ENCODE measurements around the gene ACSF3.
"Not testable (repeated sequence)": the region's sequence is repeated elsewhere in the genome, so short reads cannot be mapped to it uniquely, and the experiment has no call there.

The ACSF3 gene

DNA sequence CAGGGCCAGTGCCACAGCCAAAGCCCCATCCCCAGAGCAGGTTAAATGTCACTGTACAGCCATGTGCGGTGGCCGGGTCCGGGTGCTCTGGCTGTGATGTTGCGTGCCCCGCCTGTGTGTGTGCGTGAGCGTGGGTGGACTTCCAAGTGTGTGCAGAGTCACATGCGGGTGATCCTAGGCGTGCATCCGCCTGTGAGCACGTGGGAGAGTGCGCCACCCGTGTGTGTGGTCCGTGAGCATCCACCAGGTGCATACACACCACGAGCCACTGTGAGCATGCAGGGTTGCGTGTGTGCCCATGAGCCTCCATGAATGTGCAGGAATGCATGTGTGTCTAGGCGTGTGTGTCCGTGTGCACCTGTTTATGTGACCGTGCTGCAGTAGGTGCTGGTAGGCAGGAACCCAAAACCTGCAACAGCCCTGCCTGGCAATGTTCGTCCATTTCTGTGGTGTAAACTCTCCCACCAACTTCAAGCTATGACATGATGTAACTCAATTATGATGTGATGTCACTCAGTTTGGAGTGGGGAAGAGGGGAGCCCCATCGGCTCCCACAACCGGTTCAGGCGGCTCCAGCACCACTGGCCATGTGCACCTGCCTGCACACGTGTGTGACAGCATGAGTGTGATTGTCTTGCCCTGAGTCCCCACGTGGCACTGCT is 37.6 kb upstream of the ACSF3 start:
- no peak for DNase-seq

- no peak for DNase-seq
These were observed 37.1 kb upstream of the ACSF3 start for GRCh38 chr16:89056592-89056991.

DNA sequence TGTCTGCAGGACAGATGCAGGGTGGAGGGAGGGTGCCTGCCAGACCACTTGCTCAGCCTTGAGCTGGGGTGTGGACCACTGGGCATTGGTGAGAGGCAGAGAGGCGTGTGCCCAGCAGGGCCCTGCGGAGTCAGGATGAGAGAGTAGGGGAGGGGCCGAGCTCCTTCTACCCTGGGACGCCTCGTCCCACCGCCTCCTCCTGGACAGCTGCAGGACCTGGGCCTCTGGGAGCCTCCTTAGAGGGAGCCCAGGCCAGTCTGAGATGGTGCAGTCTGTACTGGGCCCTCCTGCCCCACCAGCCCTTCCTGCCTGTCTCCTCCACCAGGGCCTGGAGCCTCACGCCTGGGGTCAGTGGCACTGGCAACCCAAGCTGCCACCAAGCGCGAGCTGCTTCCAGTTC is 35.9 kb upstream of the ACSF3 start:
- DNase-seq, result no peak

DNA sequence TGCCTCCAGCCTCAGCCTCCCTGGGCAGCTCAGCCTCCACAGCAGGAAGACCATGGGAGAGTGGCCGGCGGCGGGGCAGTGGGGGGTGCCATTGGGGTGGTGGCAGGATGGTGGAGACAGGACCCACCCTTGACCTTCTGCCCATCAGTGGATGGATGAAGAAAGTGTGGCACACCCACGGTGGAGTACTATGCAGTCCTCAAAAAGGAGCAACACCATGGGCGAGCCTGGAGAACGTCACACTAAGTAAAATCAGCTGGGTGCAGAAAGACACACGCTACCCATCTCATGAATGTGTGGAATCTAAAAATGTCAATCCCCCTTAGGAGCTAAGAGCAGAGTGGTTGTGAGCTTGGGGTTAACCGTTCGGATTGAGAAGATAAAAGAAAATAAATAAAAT is 34.8 kb upstream of the ACSF3 start:
- DNase-seq, result no peak

GRCh38 chr16:89060207-89060794 is 33.4 kb upstream of the ACSF3 start:
- DNase-seq, result no peak

GRCh38 chr16:89061086-89061485 is 32.6 kb upstream of the ACSF3 start:
- DNase-seq, result no peak

GRCh38 chr16:89061590-89062380 is 31.9 kb upstream of the ACSF3 start:
- DNase-seq, result no peak

- DNase-seq, result no peak
These were observed 31.0 kb upstream of the ACSF3 start for GRCh38 chr16:89062389-89063345.

- DNase-seq, result no peak
These were observed 29.8 kb upstream of the ACSF3 start for GRCh38 chr16:89063768-89064320.

DNA sequence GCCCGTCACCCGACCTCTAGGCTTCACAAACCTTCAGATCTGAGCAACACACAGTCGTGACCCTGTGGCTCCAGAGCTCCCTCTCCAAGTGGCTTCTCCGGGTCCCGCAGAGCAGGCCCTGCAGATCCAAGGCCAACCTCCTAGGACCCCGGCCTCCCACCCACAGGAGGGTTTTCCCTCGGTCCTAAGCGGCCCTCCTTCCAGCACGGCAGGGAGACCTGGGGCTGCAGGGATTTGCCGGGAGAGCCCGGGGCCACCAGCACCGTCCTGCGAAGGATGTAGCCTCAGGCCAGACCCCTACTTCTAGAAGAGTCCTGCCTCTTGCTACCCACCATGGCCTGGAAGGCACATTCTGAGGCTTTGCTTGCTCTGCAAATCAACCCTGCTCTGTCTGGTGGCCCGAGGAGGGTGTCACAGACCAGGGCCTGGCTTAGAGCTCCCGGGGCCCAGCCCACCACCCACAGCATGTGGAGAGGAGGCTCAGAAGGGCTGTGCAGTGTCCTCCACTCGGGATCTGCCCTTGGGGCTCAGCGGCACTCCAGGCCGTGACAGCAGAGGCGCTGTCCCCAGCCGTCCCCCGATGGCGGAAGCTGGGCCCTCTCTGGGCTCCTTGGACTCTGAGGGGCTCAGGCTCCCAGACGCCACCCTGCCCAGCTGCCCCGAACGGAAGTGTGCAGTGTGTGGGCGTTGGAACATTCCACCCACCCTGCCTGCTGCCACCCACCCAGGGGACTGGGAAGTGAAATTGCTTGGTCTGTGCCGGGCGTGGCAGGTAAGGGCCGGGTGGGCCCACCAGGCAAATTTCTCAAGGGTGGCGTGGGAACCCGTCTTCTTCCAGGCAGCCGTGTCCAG is 28.8 kb upstream of the ACSF3 start:
- DNase-seq, result no peak

GRCh38 chr16:89065458-89065822 is 28.2 kb upstream of the ACSF3 start:
- DNase-seq, result no peak

GRCh38 chr16:89066721-89067120 is 26.9 kb upstream of the ACSF3 start:
- no peak for DNase-seq

DNA sequence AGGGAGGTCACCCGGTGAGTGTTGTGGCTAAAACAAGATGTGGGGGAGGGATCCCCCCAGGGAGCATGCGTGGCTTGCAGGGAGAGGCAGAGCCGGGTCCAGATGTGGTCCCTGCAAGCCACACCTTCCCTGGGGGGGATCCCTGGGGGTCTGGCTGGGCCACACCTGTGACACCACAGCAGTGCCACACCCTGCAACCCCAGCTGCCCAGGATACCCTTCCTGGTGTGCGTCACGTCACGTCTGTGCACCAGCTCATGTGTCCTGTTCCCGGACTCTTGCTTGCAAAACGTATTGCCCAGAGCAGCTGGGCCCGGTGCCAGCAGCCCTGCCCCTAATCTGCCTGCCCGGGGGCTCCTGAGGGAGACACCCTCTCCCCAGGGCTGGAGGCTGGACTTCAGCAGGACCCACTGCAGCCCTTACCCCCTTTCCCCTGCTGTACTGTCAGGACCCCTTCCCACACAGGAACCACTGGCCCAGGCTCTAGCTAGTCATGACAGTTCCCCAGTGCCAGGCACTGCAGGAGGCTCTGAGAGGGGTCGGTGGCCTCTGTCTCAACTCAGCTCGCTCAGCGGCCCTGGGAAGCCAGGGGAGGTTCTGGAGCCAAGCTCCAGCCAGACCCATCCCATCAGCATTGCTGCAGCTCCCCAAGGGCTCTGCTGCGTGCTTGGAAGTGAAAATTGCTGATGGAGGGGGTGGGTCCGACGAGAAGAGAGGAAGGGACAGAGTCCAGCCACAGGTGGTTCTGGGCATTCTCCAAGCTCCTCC is 25.8 kb upstream of the ACSF3 start:
- no peak for DNase-seq

- DNase-seq, result not testable (repeated sequence)
These were observed 24.6 kb upstream of the ACSF3 start for GRCh38 chr16:89068814-89069616.

- no peak for DNase-seq
These were observed 23.7 kb upstream of the ACSF3 start for GRCh38 chr16:89069920-89070319.

DNA sequence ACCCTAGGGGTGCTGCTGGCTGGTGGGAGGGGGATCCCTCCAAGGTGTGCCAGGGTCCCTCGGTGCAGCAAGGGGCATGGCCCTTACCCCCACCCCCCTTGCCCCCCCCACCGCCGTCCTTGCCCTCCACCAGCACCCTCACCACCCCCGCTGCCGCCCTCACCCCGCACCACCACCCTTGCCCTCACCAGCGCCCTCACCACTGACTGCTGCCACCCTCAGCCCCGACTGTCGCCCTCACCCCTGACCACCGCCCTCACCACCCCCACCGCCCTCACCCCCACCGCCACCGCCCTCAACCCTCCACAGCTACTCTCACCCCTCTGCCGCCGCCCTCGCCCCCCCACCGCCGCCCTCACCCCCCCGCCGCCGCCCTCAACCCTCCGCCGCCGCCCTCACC is 23.1 kb upstream of the ACSF3 start:
- DNase-seq, result no peak

GRCh38 chr16:89071686-89072547 is 21.7 kb upstream of the ACSF3 start:
- DNase-seq, result peak; percentile 11 to 22

DNA sequence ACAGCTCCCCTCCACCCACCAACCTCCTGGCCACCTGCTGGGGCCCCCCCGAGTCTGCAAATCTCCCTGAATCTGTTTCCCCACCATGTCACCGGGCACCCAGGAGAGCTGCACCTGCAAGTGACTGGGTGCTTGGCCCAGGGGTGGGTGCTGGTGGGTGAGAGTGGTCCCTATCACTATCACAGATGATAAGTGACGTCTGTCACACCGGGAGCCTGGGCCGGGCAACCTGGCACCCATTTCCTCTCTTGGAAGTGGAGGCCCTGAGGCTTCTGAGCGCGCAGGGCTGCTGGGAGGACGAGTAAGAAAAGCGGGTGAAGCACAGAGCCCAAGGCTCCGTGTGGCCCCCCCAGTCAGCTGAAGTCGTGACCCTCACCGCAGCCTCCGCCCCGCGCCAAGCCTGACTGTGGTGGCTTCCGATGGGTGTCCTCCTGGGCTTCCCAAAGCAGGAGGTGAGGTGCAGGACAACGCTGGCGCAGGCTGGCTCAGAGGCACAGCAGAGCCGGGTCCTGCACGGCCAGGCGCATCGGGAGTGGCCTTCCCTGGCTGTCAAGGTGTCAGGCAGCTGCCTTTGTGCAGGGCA is 21.0 kb upstream of the ACSF3 start:
- DNase-seq, result no peak

All from SHP77 (cell line).